H1 (cell line): ENCODE results near the gene MYO1A. TPM values are rescaled to one million over a fixed set of nuclear protein-coding genes. Genes with fewer than 3 reads are reported as not detected.

Experiments
- EGR1 ChIP-seq: IDR thresholded peaks from 2 replicates; pipeline ENCODE4 v1.6.1; 2011; ENCODE audit warnings: low read depth, low read length, borderline replicate concordance
- GABPA ChIP-seq: IDR thresholded peaks from 2 replicates; pipeline ENCODE4 v1.6.1; 2011; ENCODE audit warnings: mild to moderate bottlenecking, low read length, moderate library complexity, borderline replicate concordance; ENCODE audit not compliant: insufficient read depth
- KDM4A ChIP-seq: IDR thresholded peaks from one replicate; pipeline ENCODE4 v1.7.1; 2012; ENCODE audit warnings: low read depth, mild to moderate bottlenecking, moderate library complexity, low read length, inconsistent platforms; ENCODE audit not compliant: severe bottlenecking
- POLR2A ChIP-seq, 2 experiments: IDR thresholded peaks; 1 replicate in 1 of 2; 2 replicates in 1 of 2; pipeline ENCODE4 v1.6.1; 2011; ENCODE audit warnings: low read depth in 2 of 2, low read length in 2 of 2, mild to moderate bottlenecking in 2 of 2; ENCODE audit errors: control extremely low read depth in 1 of 2
- RAD21 ChIP-seq, 2 experiments: IDR thresholded peaks in 1 of 2; conservative IDR thresholded peaks in 1 of 2; 2 replicates each; pipeline ENCODE4 v1.6.1; 2011; ENCODE audit warnings: low read depth in 2 of 2, low read length in 2 of 2, improper control_type of control experiment in 1 of 2, inconsistent platforms in 1 of 2, mild to moderate bottlenecking in 1 of 2, moderate library complexity in 1 of 2
- RFX5 ChIP-seq: IDR thresholded peaks from 2 replicates; pipeline ENCODE4 v1.6.1; 2011; ENCODE audit warnings: low read depth, low read length, improper control_type of control experiment, borderline replicate concordance
- SUZ12 ChIP-seq: fragments of 200-600 bp; sonication (generic); IDR thresholded peaks from 2 replicates; pipeline ENCODE4 v1.6.1; 2012; ENCODE audit warnings: mild to moderate bottlenecking, inconsistent platforms, low read length, moderate library complexity, mixed read lengths
- TAF1 ChIP-seq: IDR thresholded peaks from 2 replicates; pipeline ENCODE4 v1.6.1; 2011; ENCODE audit warnings: mild to moderate bottlenecking, low read depth, low read length
- TBP ChIP-seq: IDR thresholded peaks from 2 replicates; pipeline ENCODE4 v1.6.1; 2011; ENCODE audit warnings: low read depth, low read length, improper control_type of control experiment
- YY1 ChIP-seq: IDR thresholded peaks from 2 replicates; pipeline ENCODE4 v1.6.1; 2011; ENCODE audit warnings: low read depth, mild to moderate bottlenecking, low read length
- polyA plus RNA-seq, 7 experiments: library from polyadenylated mRNA; depleted of rRNA in 3 of 7; stranded (reverse) in 5 of 7; unstranded in 2 of 7; fragments of >200 nt in 5 of 7; fragments of 200-250 nt in 2 of 7; gene quantifications; 1 replicate in 5 of 7; 2 replicates in 1 of 7; 4 replicates in 1 of 7; pipeline versions ENCODE4 v1.2.1 to v1.2.3, GENCODE V29; 2011 to 2013; ENCODE audit warnings: missing spikeins in 2 of 7, mixed read lengths in 2 of 7
- total RNA-seq: library from RNA; stranded (reverse); fragmentation: NEBNext Ultra II Directional; extraction: Animal tissue kit (Norgen Biotek cat#: 25700); gene quantifications from 2 replicates; pipeline ENCODE4 v1.2.1, GENCODE V29; 2021
- TF ChIP-seq, protein P1 (sequence below), 3 experiments: IDR thresholded peaks; 1 replicate in 2 of 3; 2 replicates in 1 of 3; pipeline versions ENCODE4 v1.5.1 to v1.6.1; 2011; ENCODE audit warnings: low read length in 3 of 3, mild to moderate bottlenecking in 3 of 3, inconsistent platforms in 2 of 3, low read depth in 1 of 3, moderate library complexity in 1 of 3; ENCODE audit not compliant: insufficient read depth in 1 of 3; ENCODE audit errors: control extremely low read depth in 1 of 3

Gene MYO1A
- total and polyA plus RNA-seq, 2 of the 8 experiments (the other 6 are each of a cell fraction or from before 2014, with no cell fraction given) = 0.54 to 0.77 TPM

DNA sequence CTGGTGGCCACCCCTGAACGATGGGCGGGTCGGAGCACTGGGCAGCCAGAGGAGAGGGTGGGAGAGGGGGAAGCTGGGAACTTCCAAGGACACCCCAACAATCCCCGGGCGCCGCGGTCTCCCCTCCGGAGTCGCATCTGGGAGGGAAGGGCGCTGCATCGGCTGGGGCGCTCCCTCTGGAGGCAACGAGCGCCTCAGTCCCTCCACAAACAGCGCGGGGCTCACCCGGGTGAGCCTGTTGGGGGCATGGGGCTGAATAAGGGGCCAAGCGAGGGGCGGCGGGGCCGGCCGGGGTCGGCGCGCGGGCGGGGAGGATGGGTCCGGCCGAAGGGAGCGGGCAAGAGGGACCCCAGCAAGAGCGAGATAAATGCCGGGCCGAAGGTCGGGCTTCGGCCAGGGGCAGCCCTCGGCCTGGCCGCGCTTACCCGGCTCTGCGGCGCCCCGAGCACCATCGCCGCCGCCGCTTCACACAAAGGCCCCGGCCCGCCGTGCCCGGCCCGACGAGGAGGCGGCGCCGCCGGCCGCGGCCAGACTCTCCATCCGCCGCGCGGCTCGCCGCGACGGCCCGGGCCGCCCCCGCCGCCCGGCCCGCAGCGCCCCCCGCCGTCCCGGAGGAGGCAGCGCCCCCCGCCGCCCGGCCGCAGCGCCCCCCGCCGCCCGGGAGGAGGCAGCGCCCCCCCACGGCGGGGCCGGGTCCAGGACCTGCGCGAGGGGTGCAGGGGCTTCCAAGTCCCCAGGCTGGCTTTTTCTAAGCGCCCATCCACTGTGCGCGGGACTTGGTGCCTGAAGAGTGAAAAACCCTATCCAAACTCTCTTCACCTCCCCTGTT lies 43.7 kb downstream of the MYO1A start, which contains the start of gene ZBTB39 (continued):
- TF ChIP-seq, protein P1, sequence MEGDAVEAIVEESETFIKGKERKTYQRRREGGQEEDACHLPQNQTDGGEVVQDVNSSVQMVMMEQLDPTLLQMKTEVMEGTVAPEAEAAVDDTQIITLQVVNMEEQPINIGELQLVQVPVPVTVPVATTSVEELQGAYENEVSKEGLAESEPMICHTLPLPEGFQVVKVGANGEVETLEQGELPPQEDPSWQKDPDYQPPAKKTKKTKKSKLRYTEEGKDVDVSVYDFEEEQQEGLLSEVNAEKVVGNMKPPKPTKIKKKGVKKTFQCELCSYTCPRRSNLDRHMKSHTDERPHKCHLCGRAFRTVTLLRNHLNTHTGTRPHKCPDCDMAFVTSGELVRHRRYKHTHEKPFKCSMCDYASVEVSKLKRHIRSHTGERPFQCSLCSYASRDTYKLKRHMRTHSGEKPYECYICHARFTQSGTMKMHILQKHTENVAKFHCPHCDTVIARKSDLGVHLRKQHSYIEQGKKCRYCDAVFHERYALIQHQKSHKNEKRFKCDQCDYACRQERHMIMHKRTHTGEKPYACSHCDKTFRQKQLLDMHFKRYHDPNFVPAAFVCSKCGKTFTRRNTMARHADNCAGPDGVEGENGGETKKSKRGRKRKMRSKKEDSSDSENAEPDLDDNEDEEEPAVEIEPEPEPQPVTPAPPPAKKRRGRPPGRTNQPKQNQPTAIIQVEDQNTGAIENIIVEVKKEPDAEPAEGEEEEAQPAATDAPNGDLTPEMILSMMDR (IDR thresholded peaks at IDR 0.05; ENCODE audit: control extremely low read depth in 1 of 3, insufficient read depth in 1 of 3, low read depth in 1 of 3, low read length in 3 of 3) = peak; percentile 35 to 88 (median 62)
- peak; percentile 71 for TF ChIP-seq TAF1
- TF ChIP-seq SUZ12 = no peak
- TF ChIP-seq YY1 = no peak
- TF ChIP-seq POLR2A (IDR thresholded peaks at IDR 0.05; ENCODE audit: control extremely low read depth in 1 of 2, low read depth in 2 of 2, low read length in 2 of 2) = peak; percentile 56 to 69; a peak in 2 of 3 replicates
- TF ChIP-seq RAD21 (IDR thresholded peaks at IDR 0.05 in 1 of 2, conservative IDR thresholded peaks at IDR 0.05 in 1 of 2; ENCODE audit: low read depth in 2 of 2, low read length in 2 of 2) = 0 out of 4 replicates have a peak, but pooled peaks of 1 of the 2 experiments have one; percentile 5
- no peak for TF ChIP-seq RFX5
- 0 out of 2 replicates have a peak, but pooled peaks have one; percentile 21 for TF ChIP-seq EGR1
- TF ChIP-seq TBP = peak; percentile 9; the same call in 1 of the 2 replicates
- peak; percentile 51 for TF ChIP-seq KDM4A
- TF ChIP-seq GABPA = no peak
